H1 (cell line): Measurements from ENCODE around the gene FOXD3. TPM values are rescaled to one million over a fixed set of nuclear protein-coding genes. Genes with fewer than 3 reads are reported as not detected.

ENCODE experiments used
- GTF2F1 ChIP-seq: IDR thresholded peaks from 2 replicates; pipeline ENCODE4 v1.6.1; 2012; ENCODE audit warnings: low read depth, low read length, improper control_type of control experiment, borderline replicate concordance
- NANOG ChIP-seq: IDR thresholded peaks from 2 replicates; pipeline ENCODE4 v1.6.1; 2011; ENCODE audit warnings: low read length, low read depth, mild to moderate bottlenecking, inconsistent platforms; ENCODE audit not compliant: insufficient read depth, poor library complexity, severe bottlenecking
- polyA plus RNA-seq, 7 experiments: library from polyadenylated mRNA; depleted of rRNA in 3 of 7; stranded (reverse) in 5 of 7; unstranded in 2 of 7; fragments of >200 nt in 5 of 7; fragments of 200-250 nt in 2 of 7; gene quantifications; 1 replicate in 5 of 7; 2 replicates in 1 of 7; 4 replicates in 1 of 7; pipeline versions ENCODE4 v1.2.1 to v1.2.3, GENCODE V29; 2011 to 2013; ENCODE audit warnings: missing spikeins in 2 of 7, mixed read lengths in 2 of 7
- total RNA-seq: library from RNA; stranded (reverse); fragmentation: NEBNext Ultra II Directional; extraction: Animal tissue kit (Norgen Biotek cat#: 25700); gene quantifications from 2 replicates; pipeline ENCODE4 v1.2.1, GENCODE V29; 2021
- TF ChIP-seq, protein P1 (sequence below), 3 experiments: IDR thresholded peaks; 1 replicate in 2 of 3; 2 replicates in 1 of 3; pipeline versions ENCODE4 v1.5.1 to v1.6.1; 2011; ENCODE audit warnings: low read length in 3 of 3, mild to moderate bottlenecking in 3 of 3, inconsistent platforms in 2 of 3, low read depth in 1 of 3, moderate library complexity in 1 of 3; ENCODE audit not compliant: insufficient read depth in 1 of 3; ENCODE audit errors: control extremely low read depth in 1 of 3

The FOXD3 gene
- total and polyA plus RNA-seq, 2 of the 8 experiments (the other 6 are each of a cell fraction or from before 2014, with no cell fraction given), result 8.7 to 33.7 TPM

DNA sequence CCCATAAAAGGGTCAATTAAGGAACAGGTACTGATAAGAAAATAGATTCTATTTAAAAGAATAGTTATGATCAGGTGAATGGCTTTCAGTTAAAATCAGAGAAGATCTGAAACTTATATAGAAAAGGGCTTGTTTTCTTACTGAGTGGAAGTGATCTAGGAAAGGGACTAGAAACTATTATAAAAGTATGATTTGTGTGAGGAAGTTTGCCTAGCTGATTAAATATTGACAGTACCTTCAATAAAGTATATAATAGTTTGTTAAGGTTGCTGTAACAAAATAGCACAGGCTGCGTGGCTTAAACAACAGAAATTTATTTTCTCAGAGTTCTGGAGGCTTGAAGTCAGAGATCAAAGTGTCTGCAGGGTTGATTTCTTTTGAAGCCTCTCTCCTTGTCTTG lies 39.7 kb downstream of the FOXD3 start (continued):
- TF ChIP-seq, protein P1, sequence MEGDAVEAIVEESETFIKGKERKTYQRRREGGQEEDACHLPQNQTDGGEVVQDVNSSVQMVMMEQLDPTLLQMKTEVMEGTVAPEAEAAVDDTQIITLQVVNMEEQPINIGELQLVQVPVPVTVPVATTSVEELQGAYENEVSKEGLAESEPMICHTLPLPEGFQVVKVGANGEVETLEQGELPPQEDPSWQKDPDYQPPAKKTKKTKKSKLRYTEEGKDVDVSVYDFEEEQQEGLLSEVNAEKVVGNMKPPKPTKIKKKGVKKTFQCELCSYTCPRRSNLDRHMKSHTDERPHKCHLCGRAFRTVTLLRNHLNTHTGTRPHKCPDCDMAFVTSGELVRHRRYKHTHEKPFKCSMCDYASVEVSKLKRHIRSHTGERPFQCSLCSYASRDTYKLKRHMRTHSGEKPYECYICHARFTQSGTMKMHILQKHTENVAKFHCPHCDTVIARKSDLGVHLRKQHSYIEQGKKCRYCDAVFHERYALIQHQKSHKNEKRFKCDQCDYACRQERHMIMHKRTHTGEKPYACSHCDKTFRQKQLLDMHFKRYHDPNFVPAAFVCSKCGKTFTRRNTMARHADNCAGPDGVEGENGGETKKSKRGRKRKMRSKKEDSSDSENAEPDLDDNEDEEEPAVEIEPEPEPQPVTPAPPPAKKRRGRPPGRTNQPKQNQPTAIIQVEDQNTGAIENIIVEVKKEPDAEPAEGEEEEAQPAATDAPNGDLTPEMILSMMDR (IDR thresholded peaks at IDR 0.05; ENCODE audit: control extremely low read depth in 1 of 3, insufficient read depth in 1 of 3, low read depth in 1 of 3, low read length in 3 of 3), result no peak
- TF ChIP-seq NANOG (no peak), GTF2F1 (no peak)
